GM18499 (cell line): ENCODE measurements around the gene CCDC51.
"Not testable (repeated sequence)": the region's sequence is repeated elsewhere in the genome, so short reads cannot be mapped to it uniquely, and the experiment has no call there.

ENCODE experiments used
- ATAC-seq: cut with Tn5 transposase; IDR thresholded peaks from one replicate; pipeline ENCODE4 v1.9.1; 2021; ENCODE audit warnings: moderate number of reproducible peaks; ENCODE audit not compliant: insufficient read depth, unreplicated experiment

Gene CCDC51

GRCh38 chr3:48409291-48410201 is 30.4 kb downstream of the CCDC51 start:
- no peak for ATAC-seq

- ATAC-seq = no peak
Measured at GRCh38 chr3:48408823-48409281, 31.1 kb downstream of the CCDC51 start.

- ATAC-seq = no peak
Measured at GRCh38 chr3:48407542-48408099, 32.3 kb downstream of the CCDC51 start.

- no peak for ATAC-seq
Measured at GRCh38 chr3:48406443-48407431, 33.2 kb downstream of the CCDC51 start.

- ATAC-seq = no peak
Measured at GRCh38 chr3:48405971-48406370, 33.9 kb downstream of the CCDC51 start.

GRCh38 chr3:48405343-48405881 is 34.5 kb downstream of the CCDC51 start:
- ATAC-seq = no peak

GRCh38 chr3:48404440-48405342 is 35.2 kb downstream of the CCDC51 start:
- ATAC-seq = no peak

GRCh38 chr3:48403533-48404439 is 36.1 kb downstream of the CCDC51 start:
- ATAC-seq = no peak

GRCh38 chr3:48402907-48403306 is 37.0 kb downstream of the CCDC51 start:
- no peak for ATAC-seq

- ATAC-seq = no peak
Measured at GRCh38 chr3:48402281-48402732, 37.6 kb downstream of the CCDC51 start.

GRCh38 chr3:48401434-48401901 is 38.5 kb downstream of the CCDC51 start:
- ATAC-seq = not testable (repeated sequence)

- no peak for ATAC-seq
Measured at GRCh38 chr3:48400824-48401433, 39.0 kb downstream of the CCDC51 start.

- ATAC-seq = no peak
Measured at GRCh38 chr3:48399387-48400172, 40.3 kb downstream of the CCDC51 start.

GRCh38 chr3:48398701-48399386 is 41.1 kb downstream of the CCDC51 start:
- no peak for ATAC-seq

GRCh38 chr3:48397767-48398681 is 41.9 kb downstream of the CCDC51 start:
- ATAC-seq = no peak
